ENCODE measurements around the gene MANEA. TPM values are rescaled to one million over a fixed set of nuclear protein-coding genes. Genes with fewer than 3 reads are reported as not detected.

Gene MANEA
- polyA plus RNA-seq, 3 donors, result 2.5 to 8.1 (median 4.8) TPM

GRCh38 chr6:95547043-95547442, 30.3 kb upstream of the MANEA start:
- H3K27ac Mint-ChIP-seq, result no peak overlapping the region
- H3K36me3 Mint-ChIP-seq, result no peaks in the 10 kb centered on the region
- no peak for TF ChIP-seq CTCF (IDR thresholded peaks at IDR 0.05)
- peaks cover 0 to 5% (median 1%) of the 10 kb centered on the region in 7 donors for H3K9me3 Mint-ChIP-seq
- H3K4me2 ChIP-seq (replicated peaks; ENCODE audit: extremely low read depth, low read length, poor library complexity, severe bottlenecking), result no peak overlapping the region
- DNase-seq, result no peak
- no peaks in the 10 kb centered on the region for H3K79me2 ChIP-seq (ENCODE audit: insufficient read depth, low read length)
- H3K4me1 Mint-ChIP-seq, result no peaks in the 10 kb centered on the region
- no peak overlapping the region for H3K4me3 Mint-ChIP-seq
- peaks cover 0 to 2% (median 1%) of the 10 kb centered on the region in 3 donors for H3K27me3 Mint-ChIP-seq (ENCODE audit: low read depth in 3 of 3)
- no peak overlapping the region for H3K4me3 ChIP-seq (replicated peaks in 1 of 3; ENCODE audit: low read depth in 2 of 3, low read length in 3 of 3)
- H2AFZ ChIP-seq (ENCODE audit: insufficient read depth, low read depth, low read length, poor library complexity, severe bottlenecking), result no peak overlapping the region
- intact Hi-C loops (cut with micrococcal nuclease), result no loop called here
- WGBS (ENCODE audit: insufficient coverage), result no CpG with 5 or more reads among the region's 1 CpG
- no peaks in the 10 kb centered on the region for H3K27me3 ChIP-seq (ENCODE audit: control insufficient read depth in 2 of 2, insufficient read depth in 2 of 2, low read length in 2 of 2)
- no peak overlapping the region for H3K9ac ChIP-seq (ENCODE audit: insufficient read depth, low read length, poor library complexity, severe bottlenecking)
- H3K27ac ChIP-seq (ENCODE audit: low read depth in 1 of 2, low read length in 2 of 2), result no peak overlapping the region
- no peaks in the 10 kb centered on the region for H3K4me1 ChIP-seq (ENCODE audit: control insufficient read depth in 1 of 2, insufficient read depth in 2 of 2, low read length in 2 of 2)
- no peaks in the 10 kb centered on the region for H4K20me1 ChIP-seq (ENCODE audit: insufficient read depth, low read length)
- no peaks in the 10 kb centered on the region for H3K36me3 ChIP-seq (replicated peaks in 1 of 2; ENCODE audit: control insufficient read depth in 1 of 2, insufficient read depth in 2 of 2, low read length in 2 of 2)
- no peaks in the 10 kb centered on the region for H3K9me3 ChIP-seq (replicated peaks in 1 of 2; ENCODE audit: control insufficient read depth in 1 of 2, insufficient read depth in 1 of 2, low read length in 2 of 2)

- Histone ChIP-seq H3K9me3 (replicated peaks in 1 of 2; ENCODE audit: control insufficient read depth in 1 of 2, insufficient read depth in 1 of 2, low read length in 2 of 2) (no peaks in the 10 kb centered on the region), H3K9ac (ENCODE audit: insufficient read depth, low read length, poor library complexity, severe bottlenecking) (no peak overlapping the region), H3K27ac (ENCODE audit: low read depth in 1 of 2, low read length in 2 of 2) (no peak overlapping the region), H3K79me2 (ENCODE audit: insufficient read depth, low read length) (no peaks in the 10 kb centered on the region), H4K20me1 (ENCODE audit: insufficient read depth, low read length) (no peaks in the 10 kb centered on the region), H3K36me3 (replicated peaks in 1 of 2; ENCODE audit: control insufficient read depth in 1 of 2, insufficient read depth in 2 of 2, low read length in 2 of 2) (no peaks in the 10 kb centered on the region), H3K4me2 (replicated peaks; ENCODE audit: extremely low read depth, low read length, poor library complexity, severe bottlenecking) (no peak overlapping the region), H2AFZ (ENCODE audit: insufficient read depth, low read depth, low read length, poor library complexity, severe bottlenecking) (no peak overlapping the region), H3K27me3 (ENCODE audit: control insufficient read depth in 2 of 2, insufficient read depth in 2 of 2, low read length in 2 of 2) (no peaks in the 10 kb centered on the region), H3K4me3 (replicated peaks in 1 of 3; ENCODE audit: low read depth in 2 of 3, low read length in 3 of 3) (no peak overlapping the region), H3K4me1 (ENCODE audit: control insufficient read depth in 1 of 2, insufficient read depth in 2 of 2, low read length in 2 of 2) (no peaks in the 10 kb centered on the region)
- intact Hi-C loops (cut with micrococcal nuclease), result no loop called here
- Mint-ChIP-seq H3K27ac (no peak overlapping the region), H3K27me3 (ENCODE audit: low read depth in 3 of 3) (peaks cover 0 to 2% (median 1%) of the 10 kb centered on the region in 3 donors), H3K9me3 (peaks cover 0 to 7% (median 0%) of the 10 kb centered on the region in 7 donors), H3K36me3 (no peaks in the 10 kb centered on the region), H3K4me3 (no peak overlapping the region), H3K4me1 (no peaks in the 10 kb centered on the region)
- TF ChIP-seq CTCF (IDR thresholded peaks at IDR 0.05), result no peak
- DNase-seq, result no peak
- 100% methylated on average over 2 of the region's 3 CpGs for WGBS (ENCODE audit: insufficient coverage)
Measured at GRCh38 chr6:95548188-95548786, 29.0 kb upstream of the MANEA start.

Measured in CD14-positive monocyte (primary cell).